Neural crest cell (in vitro differentiated cells): Measurements from ENCODE around the gene ETV6. TPM values are rescaled to one million over a fixed set of nuclear protein-coding genes. Genes with fewer than 3 reads are reported as not detected.

Source experiments
- DNase-seq: peaks from one replicate; pipeline ENCODE4 v3.0.0; 2021; ENCODE audit warnings: low read depth, mixed read lengths, low spot score
- H3K27ac Mint-ChIP-seq: one replicate; pipeline ENCODE4 v1.8.0; 2021; ENCODE audit warnings: mild to moderate bottlenecking, mixed read lengths; ENCODE audit not compliant: unreplicated experiment
- H3K27me3 Mint-ChIP-seq: 2 replicates; pipeline ENCODE4 v1.8.0; 2021; ENCODE audit warnings: low read depth, mild to moderate bottlenecking, mixed read lengths
- H3K36me3 Mint-ChIP-seq: 2 replicates; pipeline ENCODE4 v1.8.0; 2021; ENCODE audit warnings: low read depth, mild to moderate bottlenecking, mixed read lengths
- H3K4me1 Mint-ChIP-seq: 2 replicates; pipeline ENCODE4 v1.8.0; 2021; ENCODE audit warnings: mixed read lengths
- H3K4me3 Mint-ChIP-seq: one replicate; pipeline ENCODE4 v1.8.0; 2021; ENCODE audit warnings: mild to moderate bottlenecking, mixed read lengths
- H3K9me3 Mint-ChIP-seq: 2 replicates; pipeline ENCODE4 v1.8.0; 2021; ENCODE audit warnings: mixed read lengths
- CTCF ChIP-seq: fragments of 200-600 bp; sonication (generic); conservative IDR thresholded peaks from 2 replicates; pipeline ENCODE4 v1.5.0; 2021; ENCODE audit warnings: antibody characterized with exemption, mild to moderate bottlenecking
- total RNA-seq: library from RNA; stranded (reverse); gene quantifications from 2 replicates; pipeline ENCODE4 v1.2.1, GENCODE V29; 2021

ETV6 gene
- total RNA-seq, 1 donor from 2014 or later = 18.7 TPM

- Mint-ChIP-seq H3K4me3 (no peak overlapping the region), H3K27me3 (no peaks in the 10 kb centered on the region), H3K4me1 (peaks cover 29% of the 10 kb centered on the region), H3K36me3 (peaks cover 11% of the 10 kb centered on the region), H3K27ac (no peak overlapping the region), H3K9me3 (no peaks in the 10 kb centered on the region)
- no peak for TF ChIP-seq CTCF
- no peak for DNase-seq
Measured at GRCh38 chr12:11875414-11875935, 226.0 kb downstream of the ETV6 start.

- H3K36me3 Mint-ChIP-seq = peaks cover 12% of the 10 kb centered on the region
- no peaks in the 10 kb centered on the region for H3K27me3 Mint-ChIP-seq
- no peaks in the 10 kb centered on the region for H3K9me3 Mint-ChIP-seq
- no peak for DNase-seq
- peaks cover 29% of the 10 kb centered on the region for H3K4me1 Mint-ChIP-seq
- no peak overlapping the region for H3K27ac Mint-ChIP-seq
- no peak for TF ChIP-seq CTCF
- H3K4me3 Mint-ChIP-seq = no peak overlapping the region
Measured at GRCh38 chr12:11876307-11876706, 226.8 kb downstream of the ETV6 start.

- H3K4me1 Mint-ChIP-seq = peaks cover 29% of the 10 kb centered on the region
- no peak overlapping the region for H3K27ac Mint-ChIP-seq
- H3K9me3 Mint-ChIP-seq = no peaks in the 10 kb centered on the region
- no peak for TF ChIP-seq CTCF
- no peak overlapping the region for H3K4me3 Mint-ChIP-seq
- H3K27me3 Mint-ChIP-seq = no peaks in the 10 kb centered on the region
- DNase-seq = no peak
- H3K36me3 Mint-ChIP-seq = peaks cover 2% of the 10 kb centered on the region
Measured at GRCh38 chr12:11877102-11877826, 227.8 kb downstream of the ETV6 start.

- peaks cover 2% of the 10 kb centered on the region for H3K36me3 Mint-ChIP-seq
- H3K27me3 Mint-ChIP-seq = no peaks in the 10 kb centered on the region
- DNase-seq = no peak
- H3K27ac Mint-ChIP-seq = peak overlapping the region; percentile 14
- no peaks in the 10 kb centered on the region for H3K9me3 Mint-ChIP-seq
- TF ChIP-seq CTCF = no peak
- H3K4me3 Mint-ChIP-seq = no peak overlapping the region
- H3K4me1 Mint-ChIP-seq = peaks cover 29% of the 10 kb centered on the region
Measured at GRCh38 chr12:11877869-11878780, 228.7 kb downstream of the ETV6 start.

- no peak overlapping the region for H3K4me3 Mint-ChIP-seq
- no peaks in the 10 kb centered on the region for H3K27me3 Mint-ChIP-seq
- no peak for TF ChIP-seq CTCF
- DNase-seq = no peak
- H3K27ac Mint-ChIP-seq = no peak overlapping the region
- H3K4me1 Mint-ChIP-seq = peaks cover 36% of the 10 kb centered on the region
- peaks cover 8% of the 10 kb centered on the region for H3K36me3 Mint-ChIP-seq
- no peaks in the 10 kb centered on the region for H3K9me3 Mint-ChIP-seq
Measured at GRCh38 chr12:11879306-11879705, 229.8 kb downstream of the ETV6 start.
